Smooth muscle cell (in vitro differentiated cells): Measurements from ENCODE around the gene ALK. TPM values are rescaled to one million over a fixed set of nuclear protein-coding genes. Genes with fewer than 3 reads are reported as not detected.

Experiments used
- DNase-seq: peaks from one replicate; lab custom pipeline; 2025; ENCODE audit not compliant: unreplicated experiment; lab: John Stamatoyannopoulos, UW
- H2AFZ ChIP-seq: fragments of 200-600 bp; sonication (generic); 2 replicates; pipeline ENCODE4 v1.6.0; 2016; ENCODE audit warnings: antibody characterized with exemption, low read depth, mild to moderate bottlenecking
- H3F3A ChIP-seq: fragments of 200-600 bp; sonication (generic); 2 replicates; pipeline ENCODE4 v1.6.0; 2017; ENCODE audit warnings: antibody characterized with exemption, low read depth
- H3K27ac ChIP-seq: fragments of 200-600 bp; sonication (generic); 2 replicates; pipeline ENCODE4 v1.5.1; 2016; ENCODE audit warnings: low read depth, mild to moderate bottlenecking
- H3K27me3 ChIP-seq: fragments of 200-600 bp; sonication (generic); 2 replicates; pipeline ENCODE4 v1.6.1; 2016; ENCODE audit warnings: low read depth, mild to moderate bottlenecking
- H3K36me3 ChIP-seq: fragments of 200-600 bp; sonication (generic); 2 replicates; pipeline ENCODE4 v1.5.1; 2016; ENCODE audit warnings: low read depth
- H3K4me1 ChIP-seq: fragments of 200-600 bp; sonication (generic); 2 replicates; pipeline ENCODE4 v1.5.1; 2016; ENCODE audit warnings: low read depth
- H3K4me2 ChIP-seq: fragments of 200-600 bp; sonication (generic); 2 replicates; pipeline ENCODE4 v1.6.0; 2016; ENCODE audit warnings: mild to moderate bottlenecking
- H3K4me3 ChIP-seq: fragments of 200-600 bp; sonication (generic); 2 replicates; pipeline ENCODE4 v1.5.1; 2016; ENCODE audit warnings: mild to moderate bottlenecking
- H3K79me2 ChIP-seq: fragments of 200-600 bp; sonication (generic); 2 replicates; pipeline ENCODE4 v1.6.0; 2016; ENCODE audit warnings: low read depth, mild to moderate bottlenecking
- H3K9ac ChIP-seq: fragments of 200-600 bp; sonication (generic); 2 replicates; pipeline ENCODE4 v1.6.0; 2016; ENCODE audit warnings: low read depth
- H3K9me3 ChIP-seq: fragments of 200-600 bp; sonication (generic); replicated peaks from 2 replicates; pipeline ENCODE4 v1.5.1; 2016; ENCODE audit warnings: low read depth
- H4K20me1 ChIP-seq: fragments of 200-600 bp; sonication (generic); 2 replicates; pipeline ENCODE4 v1.6.0; 2016; ENCODE audit warnings: low read depth
- CTCF ChIP-seq: fragments of 200-600 bp; sonication (generic); IDR thresholded peaks from 2 replicates; pipeline ENCODE4 v1.5.1; 2017; ENCODE audit warnings: borderline replicate concordance, mild to moderate bottlenecking, antibody characterized with exemption; ENCODE audit not compliant: insufficient read depth, poor library complexity, severe bottlenecking
- WGBS: methylation state at CpG from one replicate; pipeline ENCODE4 v1.1.7; 2016; ENCODE audit warnings: low lambda C conversion rate; 5-methylcytosine and 5-hydroxymethylcytosine counted together
- polyA plus RNA-seq: library from polyadenylated mRNA; unstranded; fragments of >200 nt; fragmentation: Nextera tagmentation; extraction: Ambion mirVana; gene quantifications from 2 replicates; pipeline ENCODE4 v1.2.1, GENCODE V29; 2016
- total RNA-seq: library from RNA; depleted of rRNA; stranded (reverse); fragments of >200 nt; gene quantifications from 2 replicates; pipeline ENCODE4 v1.2.3, GENCODE V29; 2014

Gene ALK
- total and polyA plus RNA-seq, 2 experiments from 2014 or later, result 0.13 to 0.19 TPM

GRCh38 chr2:29305762-29306161 is 615.6 kb downstream of the ALK start:
- no peak for TF ChIP-seq CTCF
- Histone ChIP-seq H3K27ac (no peak overlapping the region), H3K4me2 (no peak overlapping the region)

GRCh38 chr2:29304399-29305060 is 616.9 kb downstream of the ALK start:
- Histone ChIP-seq H4K20me1 (no peaks in the 10 kb centered on the region), H3K4me2 (no peak overlapping the region), H3K36me3 (no peaks in the 10 kb centered on the region), H3K27me3 (peaks cover 15% of the 10 kb centered on the region), H3K9ac (no peak overlapping the region), H3K9me3 (no peaks in the 10 kb centered on the region), H3K4me1 (no peaks in the 10 kb centered on the region), H3K27ac (no peak overlapping the region), H3K79me2 (no peaks in the 10 kb centered on the region), H2AFZ (no peak overlapping the region), H3F3A (no peaks in the 10 kb centered on the region), H3K4me3 (no peak overlapping the region)
- no peak for TF ChIP-seq CTCF
- 87% methylated on average over 4 of the region's 4 CpGs for WGBS
- no peak for DNase-seq

More at GRCh38 chr2:29305762-29306161, 615.6 kb downstream of the ALK start:
- Histone ChIP-seq H3K9ac (no peak overlapping the region), H3K4me1 (no peaks in the 10 kb centered on the region), H3K9me3 (no peaks in the 10 kb centered on the region), H3K4me3 (no peak overlapping the region), H4K20me1 (no peaks in the 10 kb centered on the region), H3K27me3 (peaks cover 15% of the 10 kb centered on the region), H3K36me3 (no peaks in the 10 kb centered on the region), H2AFZ (no peak overlapping the region), H3K79me2 (no peaks in the 10 kb centered on the region), H3F3A (no peaks in the 10 kb centered on the region)
- DNase-seq, result no peak
- 85% methylated on average over 6 of the region's 6 CpGs for WGBS

DNA sequence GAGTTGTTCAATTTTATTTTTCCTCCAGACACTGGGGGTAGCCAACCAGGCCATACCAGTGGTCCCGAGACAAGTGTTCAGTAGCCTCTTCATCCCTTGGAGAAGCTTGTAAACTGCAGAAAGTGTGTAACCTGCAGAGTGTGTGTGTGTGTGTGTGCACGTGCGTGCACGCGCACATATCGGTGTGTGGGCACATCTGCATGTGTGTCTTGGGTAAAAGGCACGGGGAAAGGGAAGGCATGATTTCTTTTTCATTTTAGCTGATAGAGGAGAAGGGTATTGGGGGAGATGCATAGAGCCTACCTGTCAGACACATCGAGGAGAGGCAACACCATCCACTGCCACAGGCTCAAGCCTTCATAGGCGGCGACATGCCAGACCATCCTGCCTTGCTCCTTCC is 624.8 kb downstream of the ALK start:
- H4K20me1 ChIP-seq, result no peaks in the 10 kb centered on the region
- TF ChIP-seq CTCF, result no peak
- no peaks in the 10 kb centered on the region for H3F3A ChIP-seq
- H3K9ac ChIP-seq, result no peak overlapping the region
- peaks cover 37% of the 10 kb centered on the region for H3K27me3 ChIP-seq
- H3K79me2 ChIP-seq, result no peaks in the 10 kb centered on the region
- no peak overlapping the region for H2AFZ ChIP-seq
- H3K4me2 ChIP-seq, result no peak overlapping the region
- no peak for DNase-seq
- H3K9me3 ChIP-seq, result no peaks in the 10 kb centered on the region
- H3K4me1 ChIP-seq, result no peaks in the 10 kb centered on the region
- 80% methylated on average over 10 of the region's 10 CpGs for WGBS
- H3K27ac ChIP-seq, result no peak overlapping the region
- no peak overlapping the region for H3K4me3 ChIP-seq
- no peaks in the 10 kb centered on the region for H3K36me3 ChIP-seq

DNA sequence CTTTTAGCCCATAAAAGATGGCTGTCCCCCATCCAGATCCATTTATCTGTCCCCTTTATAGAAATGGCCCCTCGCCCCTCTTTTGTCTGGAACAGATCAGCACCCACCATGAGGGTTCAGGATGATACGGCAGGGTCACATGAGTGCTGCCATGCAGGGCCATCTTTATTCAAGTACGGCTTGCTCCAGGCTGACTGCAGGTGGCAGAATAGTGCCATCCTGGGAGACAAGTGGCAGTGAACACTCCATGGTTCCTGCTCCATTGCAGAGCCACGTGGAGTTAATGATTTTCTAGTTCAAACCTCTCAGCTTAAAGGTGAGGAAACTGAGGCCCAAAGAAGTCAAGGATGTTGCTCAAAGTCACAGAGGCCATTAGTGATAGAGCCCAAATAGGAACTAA is 625.5 kb downstream of the ALK start:
- Histone ChIP-seq H3K79me2 (no peaks in the 10 kb centered on the region), H3K4me2 (no peak overlapping the region), H4K20me1 (no peaks in the 10 kb centered on the region), H3K4me3 (no peak overlapping the region), H3K9me3 (no peaks in the 10 kb centered on the region), H3K27me3 (peaks cover 30% of the 10 kb centered on the region), H3F3A (no peaks in the 10 kb centered on the region), H3K9ac (no peak overlapping the region), H3K36me3 (no peaks in the 10 kb centered on the region), H3K27ac (no peak overlapping the region), H3K4me1 (no peaks in the 10 kb centered on the region), H2AFZ (no peak overlapping the region)
- DNase-seq, result no peak
- 58% methylated on average over 4 of the region's 4 CpGs for WGBS
- TF ChIP-seq CTCF, result peak; percentile 31
